GM18861 (cell line): ENCODE measurements around the gene RINL.

Experiments used
- ATAC-seq: cut with Tn5 transposase; IDR thresholded peaks from one replicate; pipeline ENCODE4 v1.9.1; 2021; ENCODE audit not compliant: unreplicated experiment

The RINL gene

DNA sequence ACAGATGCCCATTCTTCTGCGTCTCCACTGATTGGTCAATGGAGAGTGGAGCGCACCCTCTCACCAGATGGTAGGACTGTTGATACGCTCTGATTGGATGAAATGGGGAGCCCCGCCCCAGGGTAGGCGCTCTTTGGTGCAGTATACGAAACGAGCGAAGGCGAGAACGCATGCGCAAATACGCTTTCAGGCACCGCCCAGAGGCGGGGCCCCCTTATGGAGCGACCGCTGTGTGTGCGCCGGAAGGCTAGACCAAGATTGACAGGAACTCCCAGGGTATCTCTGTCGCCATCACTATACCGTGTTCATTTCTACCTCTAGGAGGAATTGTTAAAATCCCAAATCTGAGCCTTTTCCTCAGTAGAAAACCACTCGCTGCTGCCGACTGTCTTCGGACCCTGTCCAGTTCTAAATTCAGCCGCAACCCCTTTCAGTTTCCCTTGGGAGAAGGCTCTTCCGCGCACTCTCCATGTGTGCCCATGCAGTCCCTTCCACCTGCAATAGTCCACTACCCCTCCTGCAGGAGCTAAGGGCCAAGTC lies 27.6 kb downstream of the RINL start:
- peak; percentile 62 for ATAC-seq

DNA sequence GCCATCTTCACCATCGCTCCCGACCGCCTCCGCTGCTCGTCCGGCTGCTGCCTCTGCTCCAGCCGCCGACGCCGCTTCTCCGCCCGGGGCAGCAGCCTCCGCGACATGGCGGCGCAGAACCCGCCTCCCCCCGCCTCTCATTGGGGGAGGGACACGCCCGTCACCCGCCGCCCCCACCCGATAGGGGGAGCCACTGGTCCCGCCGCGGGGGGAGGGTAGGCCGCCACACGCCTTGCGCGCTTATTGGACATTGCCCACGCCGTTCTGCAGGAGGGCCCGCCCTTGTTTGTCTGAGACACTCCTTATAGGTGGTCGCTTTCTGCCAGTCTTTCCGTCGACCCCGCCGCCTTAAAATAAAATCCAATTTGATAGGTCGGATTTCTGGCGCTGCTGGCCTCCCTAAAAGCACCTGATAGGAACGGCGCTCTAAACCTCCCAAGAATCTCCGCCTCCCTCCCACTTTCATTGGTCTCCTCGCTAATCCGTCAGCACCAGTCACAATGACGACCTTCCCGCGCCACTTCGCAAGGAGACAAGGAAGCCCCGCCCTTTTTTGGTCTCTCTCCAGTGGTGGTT lies 28.1 kb downstream of the RINL start, which contains the start of gene HNRNPL:
HNRNPL (minus strand) TSS at position 127 of the 576 bp plus-strand sequence; CDS start at position 107, 20 bp downstream.
- ATAC-seq: peak; percentile 35

DNA sequence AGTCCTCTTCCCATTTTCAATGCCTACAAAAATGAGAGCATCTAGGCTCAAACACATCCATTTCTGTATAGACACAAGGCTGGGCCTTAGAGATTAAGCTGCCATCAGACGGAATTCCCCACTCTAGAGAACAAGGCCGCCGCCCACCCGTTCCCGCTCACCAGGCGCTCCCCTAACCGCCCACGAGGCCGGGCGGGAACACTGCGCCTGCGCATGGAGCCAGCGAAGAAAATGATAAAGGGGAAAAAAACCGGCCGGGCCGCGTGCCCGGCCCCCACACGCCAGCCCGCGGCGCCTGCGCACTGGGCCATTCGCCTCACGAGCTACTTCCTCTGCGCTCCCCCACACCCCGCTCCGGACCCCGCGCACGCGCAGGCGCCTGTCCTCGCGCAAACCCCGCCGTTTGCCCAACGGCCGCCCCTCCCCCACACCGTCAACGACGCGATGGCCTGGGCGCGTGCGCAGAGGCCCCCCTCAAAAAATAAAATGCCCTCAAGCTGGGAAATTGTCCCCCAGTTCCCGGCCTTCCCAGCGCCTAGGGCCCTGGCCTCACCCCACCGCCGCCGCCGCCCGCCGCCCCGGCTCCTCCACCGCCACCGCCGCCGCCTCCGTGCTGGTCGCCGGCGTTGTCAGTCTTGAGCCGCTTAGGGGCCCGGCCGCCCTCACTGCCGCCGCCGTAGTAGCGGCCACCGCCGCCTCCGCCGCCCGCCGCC lies 28.8 kb downstream of the RINL start:
- ATAC-seq: no peak

DNA sequence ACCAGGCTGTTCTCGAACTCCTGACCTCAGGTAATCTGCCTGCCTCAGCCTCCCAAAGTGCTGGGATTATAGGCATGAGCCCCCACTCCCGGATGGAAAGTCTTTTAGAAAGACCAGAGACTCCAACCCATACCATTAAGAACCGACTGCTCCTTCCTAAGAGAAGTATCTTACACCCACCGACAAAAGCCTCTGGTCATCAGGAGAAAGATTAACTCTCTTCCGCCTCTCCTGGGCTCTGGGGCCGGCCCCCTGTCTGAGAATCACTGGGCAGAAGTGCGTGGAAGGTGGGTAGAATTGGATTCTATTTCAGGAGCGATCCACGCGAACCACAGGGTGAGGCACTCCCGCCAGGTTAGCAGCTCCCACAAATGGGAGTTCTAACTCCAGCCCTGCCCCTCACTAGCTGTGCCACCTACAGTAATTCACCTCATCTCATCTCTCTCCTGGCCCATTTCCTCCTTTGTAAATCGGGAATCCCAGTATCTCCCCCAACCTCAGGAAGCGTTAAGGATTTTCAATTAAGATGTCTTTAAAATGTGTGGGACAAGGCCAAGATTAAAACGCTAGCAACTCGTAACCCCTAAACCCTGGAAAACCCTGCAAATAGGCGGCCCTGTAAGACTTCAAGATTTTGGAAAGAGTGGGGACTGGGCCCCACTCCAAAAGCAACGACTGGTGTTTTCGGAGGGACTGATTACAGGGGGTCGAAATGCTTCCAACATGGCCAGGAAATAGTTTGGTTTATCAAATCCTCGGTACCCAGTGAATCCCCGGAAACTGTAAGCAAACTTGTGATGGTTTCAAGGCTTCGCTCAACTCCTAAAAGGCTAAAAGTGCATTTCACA lies 29.6 kb downstream of the RINL start:
- no peak for ATAC-seq

DNA sequence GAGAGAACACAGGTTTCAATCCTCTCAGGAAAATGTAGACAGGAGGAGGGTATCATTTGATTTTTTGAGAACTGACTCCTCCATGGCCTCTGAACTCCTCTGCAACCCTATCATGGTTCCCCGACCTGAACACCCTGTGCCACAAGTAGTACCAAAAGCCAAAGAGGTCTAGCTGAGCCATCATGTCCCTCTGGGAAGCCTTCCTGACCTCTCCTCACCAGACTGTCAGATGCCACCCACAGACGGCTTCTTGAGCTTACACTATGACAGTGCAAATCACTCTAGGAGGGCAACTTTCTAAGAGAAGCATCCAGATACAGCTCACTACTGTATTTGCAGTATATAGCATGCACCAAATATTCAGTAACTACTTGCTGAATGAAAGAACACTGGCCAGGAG lies 32.0 kb downstream of the RINL start:
- ATAC-seq: no peak

DNA sequence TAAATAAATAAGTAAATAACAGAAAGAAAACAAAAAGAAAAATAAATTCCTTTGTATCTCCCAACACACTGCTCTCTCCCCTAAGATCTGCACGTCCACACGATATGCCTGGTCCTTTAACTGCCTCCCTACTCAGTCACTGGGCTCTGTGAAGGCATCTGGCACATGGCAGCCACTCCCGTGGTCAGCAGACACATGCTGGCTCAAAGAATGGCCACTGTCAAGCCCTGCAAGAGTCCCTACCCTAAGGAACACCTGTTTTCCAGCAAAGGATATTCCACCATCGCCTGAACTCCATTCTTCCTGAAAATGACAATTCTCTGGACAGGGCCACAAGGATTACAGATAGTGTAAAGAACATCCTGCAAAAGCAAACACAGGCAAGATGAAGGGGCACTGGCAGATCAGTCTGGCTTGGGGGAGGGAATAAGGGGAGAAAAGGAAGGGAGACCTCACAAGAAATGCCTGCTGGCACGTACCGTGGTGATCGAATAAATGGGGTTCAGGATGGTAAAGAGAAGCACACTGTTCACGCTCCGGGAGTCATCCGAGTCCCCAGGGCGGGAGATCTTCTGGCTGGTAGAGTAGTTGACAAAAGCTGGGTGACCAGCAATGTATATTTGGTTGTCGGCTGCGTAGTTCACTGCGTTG lies 32.6 kb downstream of the RINL start:
- ATAC-seq: no peak

DNA sequence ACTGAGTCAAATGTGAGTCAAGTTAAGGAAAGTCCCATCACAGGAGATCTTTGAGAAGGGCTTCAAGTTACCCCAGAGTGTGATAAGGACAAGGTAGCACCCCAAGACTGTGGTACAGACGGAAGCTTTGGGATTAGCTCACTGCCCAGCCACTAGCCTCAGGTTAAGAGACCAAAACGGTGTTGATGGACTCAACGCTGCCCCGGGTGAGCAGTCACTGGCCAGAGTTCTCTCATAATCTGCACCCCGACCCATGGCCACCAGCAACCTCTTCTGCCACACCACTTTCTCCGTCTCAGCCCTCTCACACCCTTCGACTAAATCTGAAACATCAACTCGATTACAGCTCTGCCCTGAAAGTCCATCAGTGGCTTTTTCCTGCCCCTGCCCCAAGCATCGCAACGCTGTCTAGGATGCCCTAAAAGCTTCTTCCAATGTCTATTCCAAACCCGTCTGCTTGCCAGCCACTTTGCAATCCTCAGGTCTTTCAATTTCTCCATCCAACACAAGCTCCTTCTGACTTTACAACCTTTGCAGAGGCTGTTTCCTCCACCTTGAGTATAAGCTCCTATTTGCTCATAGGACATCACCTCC lies 33.9 kb downstream of the RINL start:
- no peak for ATAC-seq

DNA sequence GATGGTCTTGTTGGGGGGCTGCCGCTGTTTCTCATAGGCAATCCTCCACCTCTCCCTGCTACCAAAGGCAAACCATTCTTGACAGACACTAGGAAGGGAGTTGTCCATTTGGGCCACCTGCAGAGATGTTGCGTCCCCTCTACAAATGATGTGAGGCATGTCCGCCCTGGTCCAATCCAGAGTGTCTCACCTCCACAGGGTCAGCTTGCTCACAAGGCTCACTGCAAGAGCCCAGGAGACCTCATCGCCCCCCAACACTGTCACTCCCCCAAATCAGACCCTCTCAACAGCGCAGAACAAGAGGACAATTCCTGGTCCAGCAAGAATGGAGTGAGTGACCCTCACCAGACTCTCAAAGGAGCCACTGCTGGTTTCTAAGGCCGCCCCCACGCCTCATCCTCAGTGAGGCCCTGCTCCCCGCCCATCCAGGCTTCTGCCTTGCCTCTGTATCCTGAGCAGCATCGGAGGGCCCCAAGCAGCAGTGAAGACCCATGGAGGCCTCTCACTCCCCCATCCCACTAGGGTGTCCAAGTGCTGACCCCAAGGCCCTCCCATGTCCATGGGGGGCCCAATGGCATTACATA lies 34.8 kb downstream of the RINL start:
- no peak for ATAC-seq

DNA sequence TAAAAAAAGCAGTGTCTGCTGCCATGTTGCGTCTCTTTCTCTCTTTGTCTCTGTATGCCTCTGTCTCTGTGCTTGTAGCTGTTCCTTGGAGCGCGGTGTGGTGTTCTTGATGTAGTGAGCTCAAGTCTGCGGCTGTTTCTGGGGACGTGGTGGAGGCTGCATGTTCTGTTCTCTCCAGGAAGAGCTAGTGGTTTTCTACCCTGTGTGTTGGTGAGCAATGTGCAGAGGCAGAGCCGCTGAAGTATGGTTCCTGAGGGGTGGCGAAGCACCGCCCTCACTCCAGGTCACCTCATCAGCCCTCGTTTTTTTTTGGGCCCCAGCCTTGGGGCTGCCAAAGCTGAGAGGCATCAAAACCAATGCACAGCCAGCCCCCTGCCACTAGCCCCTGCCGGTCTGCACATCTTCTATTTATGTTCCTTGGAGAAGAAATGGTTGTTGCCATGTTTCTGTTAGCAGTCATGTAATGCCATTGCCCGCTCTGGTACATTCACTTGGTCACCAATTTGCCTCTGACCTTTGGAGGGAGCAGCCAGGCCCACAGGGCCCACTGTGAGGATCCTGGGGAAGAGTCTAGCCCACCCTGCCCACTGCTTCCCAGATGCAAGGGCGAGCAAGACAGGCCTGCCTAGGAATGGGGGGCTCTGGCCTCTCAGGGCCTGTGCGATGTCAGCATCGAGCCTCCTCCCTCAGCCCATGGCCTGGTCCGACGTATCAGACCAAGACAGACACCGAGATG lies 35.5 kb downstream of the RINL start:
- ATAC-seq: no peak

DNA sequence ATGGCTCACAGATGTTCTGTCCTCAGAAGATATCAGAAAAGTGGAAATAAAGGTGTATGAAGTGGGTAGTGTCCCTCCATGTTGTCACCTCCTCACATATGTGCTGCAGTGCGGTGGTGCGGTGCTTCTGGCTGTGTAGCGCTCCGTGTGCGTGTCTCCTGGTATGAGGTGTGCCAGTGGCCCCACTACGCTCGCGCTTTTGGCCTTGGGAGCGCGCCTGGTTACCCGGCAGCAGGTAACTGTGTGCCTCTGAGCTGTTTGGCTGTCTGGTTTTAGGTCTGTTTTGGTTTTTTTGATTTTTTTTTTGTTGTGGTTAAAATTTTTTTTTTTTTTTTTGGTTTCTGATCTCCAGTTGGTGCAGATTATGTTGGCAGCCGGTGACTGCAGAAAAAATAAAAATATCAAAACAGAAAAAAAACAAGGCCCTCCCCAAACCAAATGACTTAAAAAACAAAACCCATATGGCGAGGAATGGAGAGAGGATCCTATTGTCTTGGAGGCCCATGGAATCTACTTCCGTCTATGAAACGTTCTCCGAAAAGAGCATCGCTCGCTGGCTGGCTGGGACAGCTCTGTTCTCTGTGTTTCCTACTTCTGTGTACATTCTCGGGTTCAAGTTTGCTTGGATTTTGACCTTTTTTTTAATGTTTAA lies 36.2 kb downstream of the RINL start:
- no peak for ATAC-seq

DNA sequence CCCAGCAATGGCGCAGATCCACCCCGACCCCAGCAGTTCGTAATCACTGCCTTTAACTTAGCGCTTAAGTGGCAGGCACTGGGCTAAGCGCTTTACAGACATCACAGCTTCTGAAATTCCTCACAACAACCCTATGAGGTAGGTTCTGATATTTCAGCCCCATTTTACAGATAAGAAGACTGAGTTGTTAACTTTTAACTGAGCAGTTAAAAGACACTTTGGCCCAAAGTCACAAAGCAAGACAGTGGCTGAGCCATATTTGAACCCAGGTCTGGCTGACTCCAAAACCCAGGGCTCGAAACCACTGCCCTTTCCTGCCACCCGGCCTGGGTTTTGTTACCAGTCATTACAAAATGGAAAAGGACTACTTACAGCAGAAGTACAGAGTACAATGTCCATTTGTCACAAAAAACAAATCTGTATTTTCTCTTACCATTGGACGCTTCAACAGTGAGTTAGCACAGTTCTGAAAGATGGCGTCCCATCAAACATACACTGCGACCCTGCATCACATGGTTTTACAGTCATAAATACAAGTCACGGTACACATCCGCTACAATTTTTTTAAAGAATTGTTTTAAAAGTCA lies 36.8 kb downstream of the RINL start:
- ATAC-seq: no peak

DNA sequence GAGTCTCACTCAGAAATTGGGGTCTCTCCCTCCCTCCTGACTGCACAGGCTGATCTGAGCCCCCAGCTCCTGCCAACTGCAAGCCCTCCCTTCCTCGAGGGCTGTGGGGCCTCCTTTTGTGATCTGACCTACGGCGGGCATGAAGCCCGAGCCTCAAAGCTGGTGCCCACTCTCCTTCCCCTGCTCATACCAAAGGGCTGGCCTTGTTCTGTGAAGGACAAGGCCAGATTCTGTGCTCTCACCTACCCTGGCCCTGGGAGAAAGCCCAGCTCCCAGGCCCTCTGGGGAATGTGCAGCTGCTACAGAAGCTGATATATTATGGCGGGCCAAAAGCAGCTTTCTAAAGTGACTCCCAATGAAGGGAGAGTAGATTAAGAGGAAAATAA lies 37.5 kb downstream of the RINL start:
- no peak for ATAC-seq

DNA sequence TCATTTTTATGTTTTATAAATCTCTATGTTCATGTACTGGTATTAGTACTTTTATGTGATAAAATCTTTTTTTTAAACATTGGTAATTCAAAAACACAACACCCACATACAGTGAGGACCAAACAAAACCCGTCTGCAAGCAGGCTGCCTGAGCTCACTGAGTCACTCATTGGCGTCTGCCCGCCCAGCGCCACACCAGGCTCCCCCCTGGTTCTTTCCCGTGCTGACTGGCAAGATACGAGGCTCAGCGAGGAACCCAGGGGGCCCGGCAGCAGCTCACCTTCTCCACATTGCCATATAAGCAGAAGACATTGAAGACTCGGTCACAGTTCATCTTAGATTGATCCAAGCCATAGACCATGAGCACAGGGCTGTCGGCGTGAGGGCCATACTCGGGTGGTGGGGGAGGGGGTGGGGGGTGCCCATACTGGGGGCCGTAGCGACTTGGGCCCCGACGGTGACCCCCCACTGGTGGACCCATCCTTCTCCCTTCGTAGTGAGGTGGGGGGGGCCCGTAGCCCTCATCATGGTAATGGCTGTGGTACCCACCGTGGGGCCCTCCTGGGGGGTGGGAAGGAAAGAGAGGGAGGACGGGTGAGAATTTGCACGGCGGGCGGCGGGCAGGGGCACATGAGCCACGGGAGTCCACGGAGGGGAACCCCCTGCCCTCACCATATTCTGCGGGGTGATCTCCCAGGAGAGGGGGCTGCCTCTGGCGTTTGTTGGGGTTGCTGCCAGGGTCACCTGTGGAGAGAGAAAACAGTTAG lies 38.1 kb downstream of the RINL start:
- ATAC-seq: no peak

DNA sequence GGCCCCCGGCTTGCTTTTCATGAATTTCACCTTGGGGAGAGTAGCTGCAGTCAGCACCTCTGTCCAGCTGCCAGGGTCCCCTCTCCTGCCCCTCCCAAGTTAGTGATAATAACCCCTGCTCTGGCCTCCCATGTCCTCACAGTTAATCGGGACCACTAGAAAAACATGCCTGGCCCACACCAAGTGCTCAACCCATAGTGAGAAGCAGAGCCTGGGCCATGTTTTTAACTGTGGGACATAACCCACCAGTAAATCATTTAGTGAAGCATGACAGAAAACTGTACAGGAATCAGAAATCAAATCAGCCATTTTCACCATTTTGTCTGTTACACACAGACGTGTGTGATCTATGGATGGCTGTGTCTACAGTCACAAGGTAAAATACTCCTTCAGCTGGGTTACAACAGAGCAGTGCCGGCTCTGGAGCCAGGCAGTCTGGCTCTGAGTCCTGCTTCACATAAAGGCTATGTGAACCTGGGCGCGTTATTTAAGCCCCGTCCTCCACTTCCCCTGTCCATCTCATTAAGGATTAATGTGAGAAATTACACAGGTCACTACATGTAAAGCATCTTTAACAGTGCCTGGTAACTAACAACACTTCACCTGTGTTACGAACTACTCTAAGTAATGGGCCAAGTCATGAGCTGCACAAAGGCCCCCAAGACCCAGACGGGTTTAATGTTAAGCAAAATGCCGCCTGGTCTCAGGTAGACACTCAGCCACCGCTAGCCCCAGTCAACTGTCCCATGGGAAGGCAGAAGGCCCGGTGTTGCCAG lies 38.9 kb downstream of the RINL start:
- ATAC-seq: no peak

DNA sequence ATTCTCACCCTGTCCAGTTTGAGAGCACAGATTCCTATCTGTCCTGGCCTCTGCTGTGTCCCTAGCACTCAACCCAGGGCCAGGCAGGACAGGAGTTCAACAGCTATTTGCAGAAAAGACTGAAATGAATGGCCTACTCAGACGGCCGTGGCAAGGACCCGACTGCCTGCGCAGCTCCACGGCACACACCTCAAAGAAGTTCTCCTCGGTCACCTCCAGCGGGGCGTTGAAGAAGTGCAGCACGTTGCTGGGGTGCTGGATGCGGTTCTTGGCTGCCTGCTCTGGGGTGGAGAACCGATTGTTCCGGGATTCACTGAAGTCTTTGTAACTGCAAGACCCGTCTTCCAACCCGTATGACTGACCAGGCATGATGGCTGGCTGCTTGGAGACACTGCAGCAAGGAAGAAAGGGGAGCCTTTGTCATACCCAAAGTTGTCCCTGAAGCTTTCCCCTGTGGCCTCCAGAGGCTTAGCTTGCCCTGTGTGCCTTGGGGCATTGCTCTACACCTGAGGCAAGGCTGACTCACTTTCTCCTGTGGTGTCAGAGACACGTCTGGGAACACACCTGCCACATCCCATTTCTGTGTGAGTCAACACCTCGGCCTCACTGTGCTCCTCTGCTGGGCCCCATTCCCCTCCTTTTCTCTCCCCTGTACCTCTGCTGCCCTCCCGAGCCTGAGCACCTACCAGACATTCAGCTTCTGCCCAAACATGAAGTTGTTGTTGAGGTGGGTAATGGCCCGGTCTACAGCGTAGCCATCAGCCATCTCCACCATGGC lies 39.7 kb downstream of the RINL start:
- no peak for ATAC-seq

DNA sequence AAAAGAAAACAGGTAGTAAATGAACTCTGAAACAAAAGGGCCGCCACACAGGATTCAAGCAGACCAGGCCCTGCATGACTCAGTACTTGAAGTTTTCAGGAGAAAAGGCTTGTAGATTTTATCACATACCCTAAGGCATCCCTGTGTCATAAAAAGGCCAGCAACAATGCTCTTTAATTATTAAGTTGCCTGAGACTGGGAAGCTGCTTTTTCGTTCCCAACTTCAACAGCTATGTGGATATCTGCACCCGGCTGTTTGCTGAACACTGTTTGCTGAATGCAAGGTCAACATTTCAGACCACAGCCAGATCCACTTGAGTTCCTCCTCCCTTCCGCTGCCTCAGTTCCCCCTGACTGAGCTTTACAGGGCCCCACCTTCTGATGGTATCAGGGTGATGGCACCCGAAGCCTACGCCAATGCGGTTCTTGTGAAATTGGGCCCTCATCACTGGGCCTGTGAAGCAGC lies 40.4 kb downstream of the RINL start:
- no peak for ATAC-seq
